Suprapubic skin (tissue), 4 donors: ENCODE measurements around the gene AMBP.

Experiments
- CTCF ChIP-seq, 2 donors: fragments of 200-600 bp in 1 of 2; fragments of 450-650 bp in 1 of 2; sonication (generic) in 1 of 2; IDR thresholded peaks; one replicate each; pipeline ENCODE4 v1.5.1; 2016 to 2019; ENCODE audit warnings: antibody characterized with exemption in 2 of 2, mild to moderate bottlenecking in 1 of 2, moderate library complexity in 1 of 2
- POLR2A ChIP-seq, 2 donors: fragments of 450-650 bp; IDR thresholded peaks; one replicate each; pipeline ENCODE4 v1.6.1; 2017; ENCODE audit warnings: antibody characterized with exemption in 2 of 2, mild to moderate bottlenecking in 2 of 2, moderate library complexity in 2 of 2
- POLR2AphosphoS5 ChIP-seq, 3 donors: sonication (generic); formaldehyde crosslinking; IDR thresholded peaks; one replicate each; pipeline ENCODE4 v1.6.1; 2017; ENCODE audit warnings: antibody characterized with exemption in 3 of 3

DNA sequence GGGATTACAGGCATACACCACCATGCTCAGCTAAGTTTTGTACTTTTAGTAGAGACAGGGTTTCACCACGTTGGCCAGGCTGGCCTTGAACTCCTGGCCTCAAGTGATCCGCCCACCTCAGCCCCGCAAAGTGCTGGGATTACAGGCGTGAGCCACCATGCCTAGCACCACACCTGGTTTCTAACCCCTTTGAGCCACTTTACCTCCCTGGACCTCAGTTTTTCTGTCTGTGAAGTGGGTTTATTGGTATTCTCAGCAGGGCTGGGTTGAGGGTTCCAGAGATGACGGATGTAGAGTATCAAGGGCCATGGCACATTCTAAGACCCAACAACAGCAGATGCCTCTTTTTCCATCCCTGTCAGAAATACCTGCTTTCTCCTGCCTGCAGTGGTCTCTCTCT is 38.6 kb downstream of the AMBP start:
- TF ChIP-seq CTCF (IDR thresholded peaks at IDR 0.05), result no peak
- no peak for TF ChIP-seq POLR2AphosphoS5 (IDR thresholded peaks at IDR 0.05)
- no peak for TF ChIP-seq POLR2A (IDR thresholded peaks at IDR 0.05)
